Heart left ventricle (tissue), 16 donors: ENCODE data around the gene LNX1. TPM values are rescaled to one million over a fixed set of nuclear protein-coding genes. Genes with fewer than 3 reads are reported as not detected.

ENCODE experiments used
- ATAC-seq, 4 donors: fragments of 200-7000 bp; cut with Tn5 transposase; one replicate each; pipeline ENCODE4 v1.9.1; 2020 to 2022; ENCODE audit warnings: moderate library complexity in 4 of 4, mild to moderate bottlenecking in 3 of 4, moderate number of reproducible peaks in 1 of 4
- DNase-seq, 5 donors: peaks; one replicate each; pipeline ENCODE4 v3.0.0-alpha.2; 2020
- H3K27ac ChIP-seq, 12 donors: fragments of 200-600 bp; sonication (generic) in 4 of 12; one replicate each; pipeline versions ENCODE4 v1.5.0 to v1.8.0; 2016 to 2022; ENCODE audit warnings: mild to moderate bottlenecking in 2 of 12
- H3K27me3 ChIP-seq, 9 donors: fragments of 200-600 bp; sonication (generic) in 2 of 9; one replicate each; pipeline versions ENCODE4 v1.5.1 to v1.8.0; 2016 to 2022; ENCODE audit warnings: mild to moderate bottlenecking in 3 of 9
- H3K36me3 ChIP-seq, 9 donors: fragments of 200-600 bp; sonication (generic) in 2 of 9; one replicate each; pipeline versions ENCODE4 v1.5.0 to v1.8.0; 2018 to 2022; ENCODE audit warnings: mild to moderate bottlenecking in 2 of 9
- H3K4me1 ChIP-seq, 12 donors: fragments of 200-600 bp; sonication (generic) in 4 of 12; one replicate each; pipeline versions ENCODE4 v1.5.0 to v1.8.0; 2016 to 2022; ENCODE audit warnings: mild to moderate bottlenecking in 3 of 12
- H3K4me3 ChIP-seq, 12 donors: fragments of 200-600 bp; sonication (generic) in 4 of 12; one replicate each; pipeline versions ENCODE4 v1.5.0 to v1.8.0; 2017 to 2022; ENCODE audit warnings: mild to moderate bottlenecking in 9 of 12, moderate library complexity in 4 of 12
- H3K9me3 ChIP-seq, 12 donors: fragments of 200-600 bp; sonication (generic) in 4 of 12; one replicate each; pipeline versions ENCODE4 v1.5.0 to v1.8.0; 2016 to 2022; ENCODE audit warnings: mild to moderate bottlenecking in 1 of 12
- CTCF ChIP-seq, 12 donors: fragments of 200-600 bp; sonication (generic) in 4 of 12; IDR thresholded peaks; one replicate each; pipeline versions ENCODE4 v1.5.0 to v1.8.0; 2018 to 2022; ENCODE audit warnings: antibody characterized with exemption in 12 of 12, mild to moderate bottlenecking in 5 of 12
- POLR2A ChIP-seq, 2 donors: fragments of 450-650 bp; IDR thresholded peaks; one replicate each; pipeline ENCODE4 v1.6.1; 2017; ENCODE audit warnings: antibody characterized with exemption in 2 of 2, mild to moderate bottlenecking in 2 of 2, moderate library complexity in 2 of 2
- WGBS, 4 donors: extraction: QIAGEN DNeasy Blood & Tissue Kit in 2 of 4; methylation state at CpG; one replicate each; pipeline versions ENCODE4 v1.1.5 to v1.1.7; 2013 to 2018; 5-methylcytosine and 5-hydroxymethylcytosine counted together
- intact Hi-C, 10 donors: fragments of 100-400 bp; cut with DNase I; formaldehyde crosslinking; loops; one replicate each; pipeline versions ENCODE4 v1.11.1 to v1.14.2; 2022
- polyA plus RNA-seq, 2 donors: library from polyadenylated mRNA; stranded (reverse); fragments of 200-250 nt; gene quantifications; one replicate each; pipeline ENCODE4 v1.2.3, GENCODE V29; 2013
- total RNA-seq, 9 donors: library from RNA; depleted of rRNA in 2 of 9; stranded (reverse); fragments of >200 nt in 2 of 9; fragmentation: NEBNext Ultra II Directional in 3 of 9; extraction: Animal tissue kit (Norgen Biotek cat#: 25700) in 3 of 9; gene quantifications; one replicate each; pipeline versions ENCODE4 v1.1.0 to v1.2.4, GENCODE V29; 2016 to 2023
- donor health status: ischemic (EF 13 %, LVEDD 7.1; RV severe dilation, severe dysfunction).
- donor health status: healthy with polysubstance abuse.
- donor health status: DM: no; HTN: yes; CAD: no.
- donor health status: DM: no; HTN: no; CAD: no.
- donor health status: ischemic (EF 25% LVEDD 6.9; RV normal size, moderate dysfunction).
- donor health status: ischemic (EF 25% LVEDD 5.7; RV mildly dilated, moderate dysfunction).
- donor health status: healthy.
- donor health status: DM: yes; HTN: yes; CAD: no.
- donor health status: ischemic (EF 35%, LVEDD 5.7; RV mildly dilated, moderate dysfunction).
- donor health status: nonischemic (EF 11% LVEDD 7.7; RV severe dilation, severe dysfunction).
- donor health status: DM: yes; HTN: yes; CAD: no.
- donor health status: PGD.
- donor health status: ischemic (EF 29% LVEDD 5.4; RV normal size, mild dysfunction).
- donor health status: nonischemic (EF 23%, LVEDD 6.1; RV moderate dilation, normal function).

Gene LNX1
- total and polyA plus RNA-seq, 11 donors = 3.4 to 15.7 (median 6.7) TPM

GRCh38 chr4:53587135-53587534, 4.2 kb downstream of the LNX1 start:
- ATAC-seq = no peak
- no peaks in the 10 kb centered on the region for H3K9me3 ChIP-seq
- H3K27me3 ChIP-seq = no peaks in the 10 kb centered on the region
- peaks cover 0 to 16% (median under 1%) of the 10 kb centered on the region in 12 donors for H3K4me1 ChIP-seq
- no peak overlapping the region for H3K4me3 ChIP-seq
- no peak for TF ChIP-seq CTCF (IDR thresholded peaks at IDR 0.05)
- no peak for TF ChIP-seq POLR2A (IDR thresholded peaks at IDR 0.05)
- intact Hi-C loops = no loop called here
- no peak overlapping the region for H3K27ac ChIP-seq
- DNase-seq = no peak
- H3K36me3 ChIP-seq = no peaks in the 10 kb centered on the region
- 75 to 88% (median 80%) methylated on average over 2 of the region's 2 CpGs for WGBS, 4 donors

GRCh38 chr4:53586121-53586816, 5.0 kb downstream of the LNX1 start:
- 34 to 60% (median 40%) methylated on average over 6 of the region's 6 CpGs for WGBS, 4 donors
- DNase-seq (no peak), ATAC-seq (peak; percentile 69 to 95 (median 90))
- Histone ChIP-seq H3K4me3 (no peak overlapping the region), H3K36me3 (no peaks in the 10 kb centered on the region), H3K27me3 (no peaks in the 10 kb centered on the region), H3K4me1 (peaks cover 0 to 11% (median 0%) of the 10 kb centered on the region in 12 donors), H3K9me3 (no peaks in the 10 kb centered on the region), H3K27ac (peak overlapping the region in 3 of 12 donors; percentile 13 to 51 (median 13))
- TF ChIP-seq POLR2A (IDR thresholded peaks at IDR 0.05) = no peak
- TF ChIP-seq CTCF (IDR thresholded peaks at IDR 0.05) = no peak
- intact Hi-C loops = no loop called here

- no peaks in the 10 kb centered on the region for H3K9me3 ChIP-seq
- H3K27ac ChIP-seq = no peak overlapping the region
- DNase-seq (no peak), ATAC-seq (no peak)
- H3K27me3 ChIP-seq = no peaks in the 10 kb centered on the region
- peaks cover 0 to 15% (median 0%) of the 10 kb centered on the region in 12 donors for H3K4me1 ChIP-seq
- intact Hi-C loops = no loop called here
- no peak overlapping the region for H3K4me3 ChIP-seq
- H3K36me3 ChIP-seq = no peaks in the 10 kb centered on the region
- 90 to 95% (median 92%) methylated on average over 4 of the region's 4 CpGs for WGBS, 4 donors
- TF ChIP-seq POLR2A (IDR thresholded peaks at IDR 0.05) (no peak), CTCF (IDR thresholded peaks at IDR 0.05) (no peak)
Observed at GRCh38 chr4:53584658-53585057, 6.6 kb downstream of the LNX1 start.

GRCh38 chr4:53583513-53583912, 7.8 kb downstream of the LNX1 start:
- H3K4me1 ChIP-seq = peaks cover 0 to 19% (median 0%) of the 10 kb centered on the region in 12 donors
- intact Hi-C loops = no loop called here
- no peak overlapping the region for H3K4me3 ChIP-seq
- no peaks in the 10 kb centered on the region for H3K36me3 ChIP-seq
- ATAC-seq = no peak
- no peaks in the 10 kb centered on the region for H3K27me3 ChIP-seq
- no peak overlapping the region for H3K27ac ChIP-seq
- no peak for DNase-seq
- WGBS, 4 donors = 84 to 91% (median 88%) methylated on average over 3 of the region's 3 CpGs
- H3K9me3 ChIP-seq = no peaks in the 10 kb centered on the region
- no peak for TF ChIP-seq CTCF (IDR thresholded peaks at IDR 0.05)
- no peak for TF ChIP-seq POLR2A (IDR thresholded peaks at IDR 0.05)
